Measurements from ENCODE around the gene GRPEL1. TPM values are rescaled to one million over a fixed set of nuclear protein-coding genes. Genes with fewer than 3 reads are reported as not detected.
A peak's percentile ranks its signal among the peaks of the same experiment; 100 is the strongest.

The GRPEL1 gene
- total RNA-seq, 2 experiments from 2014 or later: 27.4 to 43.7 TPM

- Histone ChIP-seq H3K79me2 (ENCODE audit: insufficient read depth, low read depth, low read length) (peaks cover 21% of the 10 kb centered on the region; the same call in 1 of the 2 replicates), H3K9me3 (ENCODE audit: low read length) (no peaks in the 10 kb centered on the region), H4K20me1 (ENCODE audit: insufficient read depth, low read length) (peaks cover 19% of the 10 kb centered on the region; the same call in 1 of the 2 replicates), H2AFZ (ENCODE audit: low read length) (no peak overlapping the region), H3K27ac (ENCODE audit: low read depth, low read length, poor library complexity, severe bottlenecking) (no peak overlapping the region), H3K36me3 (ENCODE audit: insufficient read depth, low read length) (no peaks in the 10 kb centered on the region), H3K4me1 (ENCODE audit: insufficient read depth, low read length, poor library complexity, severe bottlenecking) (peaks cover 28% of the 10 kb centered on the region), H3K4me2 (ENCODE audit: low read length) (no peak overlapping the region), H3K4me3 (ENCODE audit: low read depth, low read length, poor library complexity, severe bottlenecking) (no peak overlapping the region), H3K9me2 (ENCODE audit: insufficient read depth, low read length) (no peaks in the 10 kb centered on the region)
- ChIA-PET POLR2A (no interaction called here), CTCF (ENCODE audit: unreplicated experiment) (no interaction called here)
- DNase-seq (ENCODE audit: low spot score): no peak
- no peak for TF ChIP-seq CTCF (conservative IDR thresholded peaks at IDR 0.05; ENCODE audit: low read length)
- no peak for TF ChIP-seq EZH2phosphoT487 (IDR thresholded peaks at IDR 0.05; ENCODE audit: borderline replicate concordance, low read depth, low read length)
- intact Hi-C loops (cut with micrococcal nuclease; ENCODE audit: unreplicated experiment): no loop called here
- no TSS peak for BruUV-seq (replicated peaks)
Measured at GRCh38 chr4:7048642-7049041, 19.2 kb downstream of the GRPEL1 start.

- CTCF ChIA-PET (ENCODE audit: unreplicated experiment): interaction anchor here (0.9 kb wide), 1 partner anchor 136 kb away, joined by 3 read pairs; no protein-coding TSS in a partner anchor
- no peaks in the 10 kb centered on the region for H3K9me2 ChIP-seq (ENCODE audit: insufficient read depth, low read length)
- no peak for DNase-seq (ENCODE audit: low spot score)
- no peak overlapping the region for H3K4me3 ChIP-seq (ENCODE audit: low read depth, low read length, poor library complexity, severe bottlenecking)
- no peak overlapping the region for H3K27ac ChIP-seq (ENCODE audit: low read depth, low read length, poor library complexity, severe bottlenecking)
- H3K79me2 ChIP-seq (ENCODE audit: insufficient read depth, low read depth, low read length): peaks cover 21% of the 10 kb centered on the region; the same call in 1 of the 2 replicates
- intact Hi-C loops (cut with micrococcal nuclease; ENCODE audit: unreplicated experiment): no loop called here
- no peak overlapping the region for H2AFZ ChIP-seq (ENCODE audit: low read length)
- no peaks in the 10 kb centered on the region for H3K36me3 ChIP-seq (ENCODE audit: insufficient read depth, low read length)
- H4K20me1 ChIP-seq (ENCODE audit: insufficient read depth, low read length): peaks cover 19% of the 10 kb centered on the region; the same call in 1 of the 2 replicates
- peak overlapping the region; percentile 81; the same call in 1 of the 2 replicates for H3K4me2 ChIP-seq (ENCODE audit: low read length)
- BruUV-seq (replicated peaks): no TSS peak
- H3K4me1 ChIP-seq (ENCODE audit: insufficient read depth, low read length, poor library complexity, severe bottlenecking): peaks cover 37% of the 10 kb centered on the region
- H3K9me3 ChIP-seq (ENCODE audit: low read length): no peaks in the 10 kb centered on the region
- TF ChIP-seq EZH2phosphoT487 (IDR thresholded peaks at IDR 0.05; ENCODE audit: borderline replicate concordance, low read depth, low read length): no peak
- no peak for TF ChIP-seq CTCF (conservative IDR thresholded peaks at IDR 0.05; ENCODE audit: low read length)
- POLR2A ChIA-PET: interaction anchor here (1.0 to 2.0 kb wide), 3 partner anchors 11 to 17 kb away, joined by 3 to 7 read pairs (median 3); no protein-coding TSS in a partner anchor
Measured at GRCh38 chr4:7046971-7047370, 20.9 kb downstream of the GRPEL1 start.

Data from OCI-LY7 (cell line).